ENCODE results near the gene GNG14. TPM values are rescaled to one million over a fixed set of nuclear protein-coding genes. Genes with fewer than 3 reads are reported as not detected.
"Not testable (repeated sequence)": the region's sequence is repeated elsewhere in the genome, so short reads cannot be mapped to it uniquely, and the experiment has no call there.

Gene GNG14
- total RNA-seq: not detected

DNA sequence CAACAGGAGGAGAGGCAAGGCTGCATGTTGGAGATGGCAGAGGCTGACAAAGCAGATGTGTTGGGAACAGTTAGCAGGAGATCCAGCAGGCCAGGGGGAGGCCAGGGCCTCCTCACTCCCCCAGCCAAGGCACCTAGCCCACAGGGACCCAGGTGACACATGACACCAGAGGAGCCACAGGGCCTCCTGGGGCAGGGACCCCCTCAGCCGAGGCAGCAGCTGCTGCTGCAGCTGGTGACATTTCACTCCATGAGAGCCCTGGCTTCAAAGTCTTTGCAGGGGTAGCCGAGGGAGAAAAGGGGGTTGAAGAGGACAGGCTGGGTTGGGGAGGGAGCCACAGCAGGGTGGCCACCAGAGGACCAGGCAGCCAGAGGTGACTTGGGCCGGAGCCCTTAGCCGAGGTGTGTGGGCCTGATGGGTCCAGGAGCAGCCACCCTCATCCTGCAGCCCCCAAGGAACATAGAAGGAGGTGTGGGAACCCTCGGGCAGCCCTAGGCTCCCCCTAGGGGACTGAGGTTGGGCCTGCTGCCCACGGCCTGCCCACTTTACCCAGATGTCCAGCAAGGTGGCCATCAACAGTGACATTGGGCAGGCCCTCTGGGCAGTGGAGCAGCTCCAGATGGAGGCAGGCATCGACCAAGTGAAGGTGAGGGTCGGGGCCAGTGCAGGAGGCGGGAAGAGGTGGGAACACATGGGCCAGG lies at the start of gene GNG14:
Gene GNG14, plus strand, starts transcription at position 503 of the 701 bp plus-strand sequence. Its CDS starts 51 bp downstream, at position 554.
- Mint-ChIP-seq H3K9me3 (no peaks in the 10 kb centered on the region), H3K36me3 (no peaks in the 10 kb centered on the region), H3K27ac (peak within 1 kb of the TSS; percentile 37 to 64)
- no peak for DNase-seq (ENCODE audit: low spot score in 2 of 2)
- ATAC-seq: peak in 1 of 2 donors; percentile 14

DNA sequence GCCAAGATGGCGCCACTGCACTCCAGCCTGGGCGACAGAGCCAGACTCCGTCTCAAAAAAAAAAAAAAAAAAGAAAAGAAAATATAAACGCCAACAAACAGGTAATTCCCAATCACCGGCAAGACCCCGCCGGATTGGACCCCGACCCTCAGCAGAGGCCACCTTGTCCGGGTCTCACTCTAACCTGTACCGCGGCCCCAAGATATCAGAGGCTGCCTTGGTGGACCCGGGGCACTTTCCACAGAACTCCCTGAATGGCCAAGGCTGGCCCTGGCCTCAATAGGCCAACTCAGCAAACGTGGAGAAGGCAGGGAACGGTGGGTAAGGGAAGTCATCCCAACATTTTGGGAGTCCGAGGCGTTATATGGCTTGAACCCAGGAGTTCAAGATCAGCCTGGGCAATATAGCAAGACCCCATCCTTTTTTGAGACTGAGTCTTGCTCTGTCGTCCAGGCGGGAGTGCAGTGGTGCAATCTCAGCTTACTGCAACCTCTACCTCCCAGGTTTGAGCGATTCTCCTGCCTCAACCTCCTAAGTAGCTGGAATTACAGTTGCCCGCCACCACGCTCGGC lies 49.1 kb upstream of the GNG14 start:
- H3K36me3 Mint-ChIP-seq: peaks cover 0 to 10% of the 10 kb centered on the region in 2 donors
- no peaks in the 10 kb centered on the region for H3K9me3 Mint-ChIP-seq
- DNase-seq (ENCODE audit: low spot score in 2 of 2) (no peak), ATAC-seq (no peak)
- H3K27ac Mint-ChIP-seq: peak overlapping the region in 1 of 2 donors; percentile 81

DNA sequence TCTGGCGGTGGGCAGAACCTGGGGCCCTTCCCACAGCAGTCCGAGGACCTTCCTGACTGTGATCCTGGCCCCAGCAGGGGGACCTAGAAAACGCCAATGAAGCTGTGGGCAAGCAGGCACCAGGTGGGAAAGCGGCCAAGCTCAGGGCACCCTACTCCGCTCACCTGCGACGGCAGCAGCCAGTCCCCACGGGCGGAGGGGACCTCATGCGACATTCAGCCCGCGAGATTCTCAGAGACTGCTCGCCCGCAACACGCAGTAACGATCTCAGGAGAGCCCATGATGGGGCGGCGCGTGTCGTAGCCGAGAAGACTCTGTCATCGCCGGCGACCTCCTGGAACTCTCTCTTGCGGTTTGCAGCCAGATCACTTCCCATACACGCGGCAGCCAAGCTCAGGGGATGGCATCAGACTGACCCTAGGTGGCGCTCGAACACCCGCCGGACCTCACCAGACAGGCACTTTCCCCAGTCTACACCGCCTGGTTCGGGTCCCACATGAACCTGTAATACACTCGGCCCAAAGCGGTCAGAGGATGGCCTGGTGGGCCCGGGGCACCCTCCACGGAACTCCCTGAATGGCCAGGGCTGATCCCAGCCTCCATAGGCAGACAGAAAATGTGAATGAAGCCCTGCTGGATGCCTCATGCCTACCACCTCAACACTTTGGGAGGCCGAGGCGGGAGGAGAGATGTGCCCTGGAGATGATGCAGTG lies 47.7 kb upstream of the GNG14 start:
- Mint-ChIP-seq H3K27ac (peak overlapping the region; percentile 23 to 81), H3K36me3 (peaks cover 0 to 4% of the 10 kb centered on the region in 2 donors), H3K9me3 (no peaks in the 10 kb centered on the region)
- DNase-seq (ENCODE audit: low spot score in 2 of 2) (peak; percentile 87 to 92), ATAC-seq (peak; percentile 94 to 95)

DNA sequence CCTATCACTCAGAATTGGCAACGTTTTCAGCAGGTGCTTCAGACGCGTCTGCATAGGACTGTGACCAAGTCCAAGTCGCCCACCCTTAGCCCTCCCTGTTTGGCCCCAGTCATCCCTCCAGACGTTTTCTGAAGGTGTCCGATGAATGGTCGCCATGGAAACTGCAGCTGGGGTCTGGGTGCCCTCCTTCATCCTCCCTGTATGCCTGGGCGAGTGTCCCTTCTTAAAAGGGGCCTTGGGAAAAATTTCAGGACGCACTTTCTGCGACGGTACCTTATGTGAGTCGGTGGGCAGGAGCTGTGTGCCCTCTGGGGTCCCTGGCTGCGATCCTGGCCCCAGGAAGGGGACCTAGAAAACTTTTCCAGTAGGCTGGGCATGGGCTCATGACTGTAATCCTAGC lies 46.3 kb upstream of the GNG14 start:
- DNase-seq (ENCODE audit: low spot score in 2 of 2): no peak
- ATAC-seq: no peak
- Mint-ChIP-seq H3K36me3 (no peaks in the 10 kb centered on the region), H3K27ac (no peak overlapping the region), H3K9me3 (no peaks in the 10 kb centered on the region)

DNA sequence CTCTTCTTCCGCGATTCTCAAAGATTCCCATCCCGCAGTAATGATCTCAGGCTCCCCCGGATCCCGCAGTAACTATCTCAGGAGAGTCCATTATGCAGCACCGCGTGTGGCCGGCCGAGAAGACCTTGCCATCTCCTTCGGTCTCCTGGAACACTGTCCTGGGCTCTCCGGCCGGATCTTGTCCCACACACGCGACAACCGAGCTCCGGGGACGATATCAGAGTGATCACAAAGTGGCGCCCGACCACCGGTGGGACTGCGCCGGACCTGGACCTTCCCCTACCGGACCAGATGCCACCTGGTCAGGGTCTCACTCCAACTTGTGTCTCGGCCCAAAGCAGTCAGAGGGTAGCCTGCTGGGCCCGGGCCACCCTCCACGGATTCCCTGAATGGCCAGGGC lies 45.3 kb upstream of the GNG14 start:
- H3K9me3 Mint-ChIP-seq: no peaks in the 10 kb centered on the region
- H3K36me3 Mint-ChIP-seq: no peaks in the 10 kb centered on the region
- DNase-seq (ENCODE audit: low spot score in 2 of 2) (no peak), ATAC-seq (no peak)
- H3K27ac Mint-ChIP-seq: no peak overlapping the region

DNA sequence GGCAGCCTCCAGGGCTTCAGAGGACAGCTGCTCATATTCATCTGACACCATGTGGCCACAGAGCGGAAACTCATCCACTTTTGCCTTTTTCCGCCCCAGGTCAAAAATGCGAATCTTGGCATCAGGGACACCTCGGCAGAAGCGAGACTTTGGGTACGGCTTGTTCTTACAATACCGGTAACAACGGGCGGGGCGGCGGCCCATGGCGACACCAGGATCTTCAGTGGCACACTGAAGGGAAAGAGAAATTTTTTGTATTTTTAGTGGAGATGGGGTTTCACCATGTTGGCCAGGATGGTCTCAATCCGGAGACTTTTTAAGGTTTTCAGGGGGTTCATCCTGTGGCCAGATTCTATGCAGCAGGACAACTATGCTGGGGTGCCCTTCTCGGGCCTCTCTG lies 44.1 kb upstream of the GNG14 start:
- DNase-seq (ENCODE audit: low spot score in 2 of 2); H3K36me3 Mint-ChIP-seq; H3K9me3 Mint-ChIP-seq; ATAC-seq; H3K27ac Mint-ChIP-seq: not testable (repeated sequence)

DNA sequence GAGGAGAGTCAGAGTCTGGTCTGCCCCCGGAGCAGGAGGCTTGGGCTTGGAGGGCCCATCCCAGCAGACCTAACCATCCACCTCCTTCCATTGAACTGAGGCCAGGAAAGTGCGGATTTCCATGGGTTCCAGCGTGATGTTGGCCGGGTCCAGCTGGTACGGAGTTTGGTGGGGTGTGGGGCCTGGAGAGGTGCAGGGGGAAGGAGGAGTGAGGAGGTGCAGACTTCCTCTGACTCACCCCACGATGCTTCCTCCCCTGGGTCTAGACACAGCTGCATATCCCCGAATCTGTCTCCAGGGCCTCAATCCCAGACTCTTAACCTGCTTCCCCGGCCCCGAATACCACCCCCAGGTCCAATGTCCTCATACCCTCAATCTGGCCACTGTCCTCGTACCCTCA lies 41.2 kb upstream of the GNG14 start:
- ATAC-seq (no peak), DNase-seq (ENCODE audit: low spot score in 2 of 2) (no peak)
- peak overlapping the region in 1 of 2 donors; percentile 10 for H3K27ac Mint-ChIP-seq
- H3K36me3 Mint-ChIP-seq: peaks cover 0 to 11% of the 10 kb centered on the region in 2 donors
- no peaks in the 10 kb centered on the region for H3K9me3 Mint-ChIP-seq

DNA sequence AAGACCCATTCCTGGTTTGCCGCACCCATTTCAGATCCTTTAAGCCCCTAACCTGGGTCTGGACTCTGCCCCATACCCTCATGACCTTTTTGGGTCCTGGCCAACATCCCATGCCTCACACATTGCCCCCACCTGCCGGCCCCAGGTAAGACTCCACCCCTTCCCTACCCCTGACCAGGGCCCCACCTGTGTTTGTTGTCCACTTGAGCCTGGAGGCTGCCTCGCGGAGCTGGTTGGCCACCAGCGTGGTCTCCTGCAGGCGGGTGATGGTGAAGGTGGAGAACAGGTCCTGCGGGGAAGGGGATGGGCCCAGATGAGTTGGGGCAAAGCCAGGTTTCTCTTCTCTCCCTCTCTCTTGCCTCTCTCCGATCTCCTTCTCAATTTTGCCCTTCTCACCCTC lies 40.8 kb upstream of the GNG14 start:
- H3K36me3 Mint-ChIP-seq: peaks cover 0 to 11% of the 10 kb centered on the region in 2 donors

DNA sequence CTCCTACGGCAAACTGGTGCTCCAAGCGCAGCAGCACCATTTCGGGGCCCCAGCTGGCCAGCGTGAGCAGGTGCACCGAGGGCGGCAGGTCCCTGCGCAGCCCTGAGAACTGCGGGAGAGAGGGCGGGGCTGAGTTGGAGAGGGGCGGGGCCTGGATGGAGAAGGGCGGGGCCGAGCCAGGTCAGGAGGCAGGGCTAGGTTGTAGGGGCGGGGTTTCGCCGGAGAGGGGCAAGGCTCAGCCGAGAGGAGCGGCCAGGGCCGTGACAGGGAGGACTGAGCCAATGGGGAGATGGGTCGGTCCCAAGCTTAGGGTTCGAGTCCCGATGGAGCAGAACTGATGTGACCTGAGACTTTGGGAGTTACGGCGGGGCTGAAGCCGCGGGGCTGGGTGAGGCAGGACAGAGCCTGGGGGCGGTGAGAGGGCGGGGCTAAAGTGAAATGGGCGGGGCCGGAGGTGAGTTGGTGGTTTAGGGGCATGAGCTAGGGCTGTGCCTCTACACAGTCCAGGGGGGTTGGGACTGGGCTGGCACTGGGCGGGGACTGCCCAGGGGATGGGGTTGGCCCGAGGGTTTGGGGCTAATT lies 40.2 kb upstream of the GNG14 start:
- DNase-seq (ENCODE audit: low spot score in 2 of 2): peak in 1 of 2 donors; percentile 50
- peak; percentile 58 to 72 for ATAC-seq
- Mint-ChIP-seq H3K36me3 (peaks cover 0 to 11% of the 10 kb centered on the region in 2 donors), H3K9me3 (no peaks in the 10 kb centered on the region), H3K27ac (peak overlapping the region in 1 of 2 donors; percentile 10)

More for the DNA sequence above, 40.8 kb upstream of the GNG14 start:
- peak overlapping the region in 1 of 2 donors; percentile 10 for H3K27ac Mint-ChIP-seq
- ATAC-seq (peak in 1 of 2 donors; percentile 2), DNase-seq (ENCODE audit: low spot score in 2 of 2) (no peak)
- H3K9me3 Mint-ChIP-seq: no peaks in the 10 kb centered on the region

DNA sequence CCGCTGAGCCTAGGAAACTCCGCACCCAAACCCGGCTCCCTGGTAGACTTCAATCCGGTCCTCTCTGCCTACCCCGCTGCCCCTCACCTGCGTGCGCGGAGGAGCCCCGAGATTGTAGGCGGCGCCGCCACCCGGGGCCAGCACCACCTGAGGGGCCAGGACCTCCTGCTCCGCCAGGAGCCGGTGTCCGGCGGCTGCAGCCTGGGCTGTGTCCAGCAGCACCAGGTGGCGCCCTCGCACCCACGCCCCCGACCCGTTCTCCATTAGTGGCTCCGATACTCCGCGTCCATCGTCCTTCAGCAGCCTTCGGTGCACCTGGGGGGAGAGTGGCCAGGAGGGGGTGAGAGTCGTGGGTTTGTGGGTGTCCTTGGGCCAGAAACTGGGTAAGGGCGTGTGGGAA lies 39.7 kb upstream of the GNG14 start:
- ATAC-seq (no peak), DNase-seq (ENCODE audit: low spot score in 2 of 2) (no peak)
- peaks cover 0 to 11% of the 10 kb centered on the region in 2 donors for H3K36me3 Mint-ChIP-seq
- H3K27ac Mint-ChIP-seq: no peak overlapping the region
- H3K9me3 Mint-ChIP-seq: no peaks in the 10 kb centered on the region

DNA sequence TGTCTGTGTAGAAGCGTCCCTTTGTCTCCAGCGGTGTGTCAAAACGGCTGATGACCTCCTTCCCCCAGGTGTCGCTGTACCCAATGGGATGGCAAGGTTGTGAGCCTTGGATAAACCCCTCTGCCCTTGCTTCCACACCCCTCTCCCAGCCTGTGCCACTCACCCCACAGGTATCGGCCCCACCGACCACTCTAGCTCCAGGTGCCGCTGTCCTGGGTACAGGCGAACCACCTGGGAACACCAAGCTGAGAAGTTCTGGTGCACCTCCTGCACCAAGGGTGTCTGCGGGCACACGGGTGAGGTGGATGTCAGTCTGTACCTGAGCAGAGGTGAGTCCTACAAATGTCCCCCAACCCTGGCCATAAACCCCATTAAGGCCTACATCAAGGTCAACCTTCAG lies 37.9 kb upstream of the GNG14 start:
- Mint-ChIP-seq H3K27ac (no peak overlapping the region), H3K36me3 (peaks cover 0 to 11% of the 10 kb centered on the region in 2 donors), H3K9me3 (no peaks in the 10 kb centered on the region)
- ATAC-seq: no peak
- DNase-seq (ENCODE audit: low spot score in 2 of 2): no peak

DNA sequence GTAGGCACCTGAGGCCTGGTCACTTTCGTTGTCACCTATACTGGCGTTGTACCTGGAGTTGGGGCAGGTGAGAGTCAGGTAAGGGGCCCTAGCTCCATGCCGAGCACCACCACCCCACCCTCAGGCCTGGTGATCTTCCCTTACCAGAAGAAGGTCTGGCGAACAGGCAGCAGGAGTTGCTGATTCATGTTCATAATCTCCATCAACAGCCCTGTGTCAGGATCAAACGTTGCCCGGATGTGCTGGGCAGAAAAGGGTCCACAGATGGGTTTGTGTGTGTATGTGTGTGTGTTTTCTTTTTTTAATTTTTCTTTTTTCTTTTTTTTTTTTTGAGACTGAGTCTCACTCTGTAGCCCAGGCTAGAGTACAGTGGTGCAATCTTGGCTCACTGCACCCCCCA lies 35.6 kb upstream of the GNG14 start:
- no peaks in the 10 kb centered on the region for H3K9me3 Mint-ChIP-seq
- H3K36me3 Mint-ChIP-seq: peaks cover 17 to 31% of the 10 kb centered on the region in 2 donors
- ATAC-seq (no peak), DNase-seq (ENCODE audit: low spot score in 2 of 2) (no peak)
- H3K27ac Mint-ChIP-seq: no peak overlapping the region

DNA sequence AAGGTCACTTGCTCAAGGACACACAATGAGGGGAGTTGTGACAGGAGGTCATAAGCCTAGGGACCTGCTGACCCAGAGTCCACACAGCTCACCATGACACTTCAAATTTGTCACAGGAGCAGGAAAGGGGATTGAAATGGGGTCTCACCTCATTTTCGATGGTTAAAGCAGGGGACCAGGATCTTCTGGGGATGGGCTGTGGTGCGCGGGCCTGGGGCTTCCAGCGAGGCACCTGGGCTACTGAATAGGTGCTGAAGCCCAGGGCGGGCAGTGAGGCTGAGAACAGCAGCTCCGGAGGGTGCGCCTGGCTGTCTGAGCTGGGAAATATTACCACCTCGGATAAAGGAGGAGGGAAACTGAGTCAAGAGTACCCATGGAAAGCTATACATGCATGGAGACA lies 32.3 kb upstream of the GNG14 start:
- H3K36me3 Mint-ChIP-seq: peaks cover 24 to 31% of the 10 kb centered on the region in 2 donors
- no peak for DNase-seq (ENCODE audit: low spot score in 2 of 2)
- H3K9me3 Mint-ChIP-seq: no peaks in the 10 kb centered on the region
- H3K27ac Mint-ChIP-seq: peak overlapping the region in 1 of 2 donors; percentile 6
- no peak for ATAC-seq

DNA sequence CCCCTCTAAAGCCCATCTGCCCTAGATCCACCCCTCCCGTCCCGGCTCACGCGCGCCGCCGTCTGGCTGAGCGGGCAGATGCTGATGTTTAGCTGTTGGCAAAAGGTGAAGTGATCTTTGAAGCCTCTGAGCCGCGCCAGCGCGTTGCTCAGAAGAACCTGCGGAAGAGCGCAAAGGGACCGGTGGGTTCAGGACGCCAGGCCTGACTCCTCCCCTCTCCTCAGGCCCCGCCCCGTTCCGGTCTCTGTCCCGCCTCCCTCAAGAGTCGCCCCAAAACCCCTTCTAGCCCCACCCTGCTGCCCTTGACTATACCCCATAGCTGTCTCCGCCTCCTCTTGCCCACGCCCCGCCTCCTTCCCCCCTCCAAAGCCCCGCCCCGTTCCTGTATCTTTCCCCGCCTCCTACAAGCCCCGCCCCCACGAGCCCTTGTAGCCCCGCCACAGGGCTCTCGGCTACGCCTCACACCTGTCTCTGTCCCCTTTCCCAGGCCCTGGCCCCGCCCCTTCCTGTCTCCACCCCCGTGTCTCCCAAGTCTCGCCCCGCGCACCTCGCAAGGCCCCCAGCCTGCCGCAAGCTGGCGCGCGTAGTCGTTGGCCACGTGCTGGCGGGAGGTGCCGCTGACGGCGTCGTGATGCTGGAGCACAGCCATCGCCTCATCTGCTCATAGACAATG lies 30.8 kb upstream of the GNG14 start:
- peak in 1 of 2 donors; percentile 56 for ATAC-seq

DNA sequence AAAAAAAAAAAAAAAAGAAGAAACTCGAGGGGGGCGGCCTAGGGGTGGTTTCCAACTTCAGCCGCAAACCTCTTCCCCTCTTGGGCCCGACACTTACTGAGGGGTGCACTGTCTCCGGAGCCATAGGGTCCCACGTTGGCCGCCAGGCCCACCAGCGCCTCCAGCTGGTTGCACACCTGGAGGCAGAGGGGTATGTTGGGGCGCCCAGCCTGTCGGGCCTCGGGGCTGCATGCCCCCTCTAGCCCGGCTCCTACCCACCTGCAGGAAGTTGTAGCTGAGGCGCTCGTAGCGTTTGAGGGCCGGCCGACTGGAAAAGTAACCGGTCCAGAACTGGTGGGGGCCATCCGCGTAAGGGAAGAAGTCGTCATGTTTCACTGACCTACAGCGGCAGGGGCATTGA lies 29.8 kb upstream of the GNG14 start:
- Mint-ChIP-seq H3K27ac (no peak overlapping the region), H3K9me3 (no peaks in the 10 kb centered on the region), H3K36me3 (peaks cover 24 to 25% of the 10 kb centered on the region in 2 donors)
- DNase-seq (ENCODE audit: low spot score in 2 of 2) (no peak), ATAC-seq (no peak)

More for the DNA sequence above, 30.8 kb upstream of the GNG14 start:
- Mint-ChIP-seq H3K27ac (no peak overlapping the region), H3K36me3 (peaks cover 24 to 25% of the 10 kb centered on the region in 2 donors), H3K9me3 (no peaks in the 10 kb centered on the region)
- peak in 1 of 2 donors; percentile 42 for DNase-seq (ENCODE audit: low spot score in 2 of 2)

DNA sequence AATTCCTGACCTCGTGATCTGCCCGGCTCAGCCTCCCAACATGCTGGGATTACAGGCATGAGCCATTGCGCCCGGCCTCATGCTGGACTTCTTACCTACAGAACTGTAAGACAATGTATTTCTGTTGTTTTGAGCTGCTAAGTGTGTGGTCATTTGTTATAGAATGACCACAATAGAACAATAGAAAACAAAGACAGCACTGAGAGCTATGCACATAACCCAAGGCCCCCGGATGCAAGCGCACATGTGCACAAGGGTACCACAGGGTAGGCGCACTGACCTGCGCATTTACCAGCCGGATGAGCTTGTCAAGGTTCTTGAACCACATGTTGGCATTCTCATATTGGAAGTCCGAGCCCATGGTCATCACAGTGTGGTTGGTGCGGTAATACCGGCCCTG lies 26.8 kb upstream of the GNG14 start:
- no peak for DNase-seq (ENCODE audit: low spot score in 2 of 2)
- Mint-ChIP-seq H3K9me3 (no peaks in the 10 kb centered on the region), H3K27ac (no peak overlapping the region), H3K36me3 (peaks cover 20 to 27% of the 10 kb centered on the region in 2 donors)
- no peak for ATAC-seq
